GM12873 (cell line): ENCODE measurements around the gene PHF12.

Experiments used
- CTCF ChIP-seq: IDR thresholded peaks from 2 replicates; pipeline ENCODE4 v1.5.1; 2012; ENCODE audit warnings: low read depth, mild to moderate bottlenecking, moderate library complexity, low read length, control low read depth; ENCODE audit not compliant: insufficient read depth; ENCODE audit errors: missing control alignments

PHF12 gene

GRCh38 chr17:28895794-28896447, 55.4 kb downstream of the PHF12 start:
- TF ChIP-seq CTCF, result no peak

- no peak for TF ChIP-seq CTCF
These were observed 59.3 kb downstream of the PHF12 start for GRCh38 chr17:28892024-28892423.

- TF ChIP-seq CTCF, result no peak
These were observed 60.1 kb downstream of the PHF12 start for GRCh38 chr17:28891201-28891600.

- no peak for TF ChIP-seq CTCF
These were observed 61.3 kb downstream of the PHF12 start for GRCh38 chr17:28889996-28890395.

- no peak for TF ChIP-seq CTCF
These were observed 62.5 kb downstream of the PHF12 start for GRCh38 chr17:28888832-28889231.

- TF ChIP-seq CTCF, result no peak
These were observed 63.3 kb downstream of the PHF12 start for GRCh38 chr17:28887871-28888471.

GRCh38 chr17:28885951-28886350, 65.4 kb downstream of the PHF12 start:
- TF ChIP-seq CTCF, result no peak
